Right lobe of liver (tissue), 6 donors: ENCODE measurements around the gene CAMK2N1. TPM values are rescaled to one million over a fixed set of nuclear protein-coding genes. Genes with fewer than 3 reads are reported as not detected.

Experiments
- ATAC-seq, 4 donors: fragments of 200-7000 bp; cut with Tn5 transposase; one replicate each; pipeline ENCODE4 v1.9.1; 2020; ENCODE audit warnings: mild to moderate bottlenecking in 4 of 4, moderate library complexity in 4 of 4
- DNase-seq, 3 donors: peaks; one replicate each; pipeline ENCODE4 v3.0.0-alpha.2; 2020
- H3K27ac ChIP-seq, 3 donors: fragments of 200-600 bp; one replicate each; pipeline ENCODE4 v1.8.0; 2022
- H3K27me3 ChIP-seq, 2 donors: fragments of 200-600 bp; one replicate each; pipeline ENCODE4 v1.8.0; 2022
- H3K36me3 ChIP-seq, 4 donors: fragments of 200-600 bp; sonication (generic) in 1 of 4; one replicate each; pipeline versions ENCODE4 v1.5.1 to v1.8.0; 2017 to 2022; ENCODE audit warnings: control low read depth in 1 of 4
- H3K4me1 ChIP-seq, 4 donors: fragments of 200-600 bp; sonication (generic) in 1 of 4; one replicate each; pipeline versions ENCODE4 v1.5.1 to v1.8.0; 2017 to 2022; ENCODE audit warnings: control low read depth in 1 of 4
- H3K4me3 ChIP-seq, 3 donors: fragments of 200-600 bp; one replicate each; pipeline ENCODE4 v1.8.0; 2022
- H3K9me3 ChIP-seq, 4 donors: fragments of 200-600 bp; sonication (generic) in 1 of 4; one replicate each; pipeline versions ENCODE4 v1.5.1 to v1.8.0; 2017 to 2022; ENCODE audit warnings: control low read depth in 1 of 4
- POLR2A ChIP-seq: fragments of 450-650 bp; IDR thresholded peaks from one replicate; pipeline ENCODE4 v1.6.1; 2017; ENCODE audit warnings: antibody characterized with exemption, mild to moderate bottlenecking
- WGBS: methylation state at CpG from one replicate; pipeline ENCODE4 v1.1.6; 2018; ENCODE audit warnings: low coverage, low lambda C conversion rate; ENCODE audit not compliant: insufficient coverage; ENCODE audit errors: missing lambda C conversion rate; 5-methylcytosine and 5-hydroxymethylcytosine counted together
- intact Hi-C, 2 donors: fragments of 100-400 bp; cut with DNase I; formaldehyde crosslinking; loops; one replicate each; pipeline versions ENCODE4 v1.11.2 to v1.14.1; 2022
- total RNA-seq, 6 experiments: library from RNA; depleted of rRNA in 2 of 6; stranded (reverse); fragments of >200 nt in 2 of 6; fragmentation: NEBNext Ultra II Directional in 3 of 6; extraction: Animal tissue kit (Norgen Biotek cat#: 25700) in 3 of 6; gene quantifications; one replicate each; pipeline versions ENCODE4 v1.1.0 to v1.2.4, GENCODE V29; 2016 to 2023
- TF ChIP-seq, protein P1 (sequence below), 4 donors: fragments of 200-600 bp in 3 of 4; fragments of 450-650 bp in 1 of 4; IDR thresholded peaks; one replicate each; pipeline versions ENCODE4 v1.5.1 to v1.8.0; 2016 to 2022; ENCODE audit warnings: antibody characterized with exemption in 4 of 4, mild to moderate bottlenecking in 2 of 4
- donor health status: DM: no; HTN: yes; CAD: no.
- donor health status: DM: no; HTN: no; CAD: no.
- donor health status: DM: no; HTN: no; CAD: no.
- donor health status: DM: no; HTN: yes; CAD: no.
- donor health status: DM: no; HTN: yes; CAD: no.

CAMK2N1 gene
- total RNA-seq, 6 experiments from 2014 or later, result 10.4 to 30.2 (median 20.1) TPM

GRCh38 chr1:20494609-20495311 lies 8.8 kb upstream of the CAMK2N1 start:
- H3K27ac ChIP-seq, result no peak overlapping the region
- WGBS, result 50% methylated on average over 1 of the region's 5 CpGs
- peaks cover 0 to 9% (median 2%) of the 10 kb centered on the region in 4 donors for H3K36me3 ChIP-seq
- ATAC-seq (no peak), DNase-seq (no peak)
- no peak overlapping the region for H3K4me3 ChIP-seq
- H3K9me3 ChIP-seq, result no peaks in the 10 kb centered on the region
- intact Hi-C loops, result loop anchor here in 1 of 2 donors (10.0 kb wide), 2 partner anchors 120 to 280 kb away; no protein-coding TSS in a partner anchor
- TF ChIP-seq, protein P1, sequence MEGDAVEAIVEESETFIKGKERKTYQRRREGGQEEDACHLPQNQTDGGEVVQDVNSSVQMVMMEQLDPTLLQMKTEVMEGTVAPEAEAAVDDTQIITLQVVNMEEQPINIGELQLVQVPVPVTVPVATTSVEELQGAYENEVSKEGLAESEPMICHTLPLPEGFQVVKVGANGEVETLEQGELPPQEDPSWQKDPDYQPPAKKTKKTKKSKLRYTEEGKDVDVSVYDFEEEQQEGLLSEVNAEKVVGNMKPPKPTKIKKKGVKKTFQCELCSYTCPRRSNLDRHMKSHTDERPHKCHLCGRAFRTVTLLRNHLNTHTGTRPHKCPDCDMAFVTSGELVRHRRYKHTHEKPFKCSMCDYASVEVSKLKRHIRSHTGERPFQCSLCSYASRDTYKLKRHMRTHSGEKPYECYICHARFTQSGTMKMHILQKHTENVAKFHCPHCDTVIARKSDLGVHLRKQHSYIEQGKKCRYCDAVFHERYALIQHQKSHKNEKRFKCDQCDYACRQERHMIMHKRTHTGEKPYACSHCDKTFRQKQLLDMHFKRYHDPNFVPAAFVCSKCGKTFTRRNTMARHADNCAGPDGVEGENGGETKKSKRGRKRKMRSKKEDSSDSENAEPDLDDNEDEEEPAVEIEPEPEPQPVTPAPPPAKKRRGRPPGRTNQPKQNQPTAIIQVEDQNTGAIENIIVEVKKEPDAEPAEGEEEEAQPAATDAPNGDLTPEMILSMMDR (IDR thresholded peaks at IDR 0.05), result no peak
- TF ChIP-seq POLR2A, result no peak
- H3K4me1 ChIP-seq, result no peaks in the 10 kb centered on the region
- H3K27me3 ChIP-seq, result no peaks in the 10 kb centered on the region

DNA sequence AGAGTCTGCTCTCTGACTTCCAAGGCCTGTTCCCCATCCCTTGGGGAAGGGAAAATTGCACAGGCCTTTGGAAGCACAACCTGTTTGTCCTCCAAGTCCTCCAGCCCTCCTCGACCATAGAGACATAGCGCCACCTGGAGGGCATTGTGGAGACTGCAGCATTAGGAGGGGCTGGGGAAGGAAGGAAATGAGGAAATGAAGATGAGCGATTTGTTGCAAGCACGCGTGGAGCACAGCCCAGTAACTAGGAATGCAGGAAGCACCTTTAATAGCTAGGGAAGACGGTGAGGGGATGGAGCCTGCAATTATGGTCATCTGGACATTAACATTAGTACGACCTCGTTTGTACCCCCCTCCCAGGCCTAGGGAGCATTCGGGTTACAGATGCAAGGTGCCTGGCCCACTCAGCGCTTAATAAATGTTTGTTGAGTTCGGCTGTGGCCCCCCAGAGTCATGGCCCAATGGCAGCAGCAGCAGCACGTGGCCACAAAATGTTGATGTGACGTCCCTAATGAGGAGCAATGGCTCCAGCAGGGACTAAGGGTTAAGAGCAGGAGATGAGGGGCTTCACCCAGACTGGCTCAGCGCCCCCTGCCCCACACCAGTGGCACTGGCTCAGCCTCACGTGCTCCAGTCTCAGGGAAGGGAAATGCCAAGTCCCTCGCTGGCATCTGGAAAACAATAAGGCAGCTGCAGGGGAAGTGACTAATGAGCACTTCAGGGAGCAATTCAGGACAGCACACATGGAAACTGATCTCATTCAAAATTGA lies 8.0 kb upstream of the CAMK2N1 start:
- intact Hi-C loops, result loop anchor here in 1 of 2 donors (10.0 kb wide), 2 partner anchors 119 to 279 kb away; no protein-coding TSS in a partner anchor
- DNase-seq (peak; percentile 79 to 83 (median 80)), ATAC-seq (peak; percentile 86 to 97 (median 93))
- no peak overlapping the region for H3K4me3 ChIP-seq
- H3K9me3 ChIP-seq, result no peaks in the 10 kb centered on the region
- TF ChIP-seq, protein P1 (IDR thresholded peaks at IDR 0.05), result peak; percentile 92 to 98 (median 96)
- no peak for TF ChIP-seq POLR2A
- WGBS, result 0% methylated on average over 13 of the region's 16 CpGs
- peaks cover 0 to 1% (median 0%) of the 10 kb centered on the region in 4 donors for H3K36me3 ChIP-seq
- H3K4me1 ChIP-seq, result no peaks in the 10 kb centered on the region
- no peak overlapping the region for H3K27ac ChIP-seq
- no peaks in the 10 kb centered on the region for H3K27me3 ChIP-seq

DNA sequence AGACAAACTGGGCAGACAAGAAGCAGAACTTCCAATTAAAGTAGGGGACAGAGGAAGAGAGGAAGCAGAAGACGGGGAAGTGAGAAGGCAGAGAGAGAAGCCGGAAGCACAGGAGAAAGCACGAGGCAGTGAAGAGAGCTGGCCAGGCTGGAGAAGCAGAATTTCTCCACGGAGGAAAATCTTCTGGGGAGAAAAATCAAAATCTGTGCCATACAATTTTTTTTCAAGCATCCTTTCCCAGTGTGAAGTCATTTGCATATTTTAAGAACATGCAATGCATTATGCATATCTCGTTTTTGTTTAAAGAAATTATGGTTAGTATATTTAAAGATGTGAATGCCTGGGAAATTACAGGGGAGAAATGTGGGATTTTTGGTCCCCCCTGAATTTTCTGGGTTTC lies 7.3 kb upstream of the CAMK2N1 start:
- ATAC-seq (no peak), DNase-seq (no peak)
- 31% methylated on average over 5 of the region's 5 CpGs for WGBS
- no peaks in the 10 kb centered on the region for H3K9me3 ChIP-seq
- H3K27ac ChIP-seq, result no peak overlapping the region
- H3K4me1 ChIP-seq, result no peaks in the 10 kb centered on the region
- intact Hi-C loops, result loop anchor here in 1 of 2 donors (10.0 kb wide), 2 partner anchors 119 to 279 kb away; no protein-coding TSS in a partner anchor
- H3K27me3 ChIP-seq, result no peaks in the 10 kb centered on the region
- TF ChIP-seq, protein P1 (IDR thresholded peaks at IDR 0.05), result no peak
- TF ChIP-seq POLR2A, result no peak
- no peaks in the 10 kb centered on the region for H3K36me3 ChIP-seq
- H3K4me3 ChIP-seq, result no peak overlapping the region

GRCh38 chr1:20492751-20493150 lies 6.7 kb upstream of the CAMK2N1 start:
- Histone ChIP-seq H3K27me3 (no peaks in the 10 kb centered on the region), H3K9me3 (no peaks in the 10 kb centered on the region), H3K4me3 (no peak overlapping the region), H3K27ac (no peak overlapping the region), H3K36me3 (no peaks in the 10 kb centered on the region), H3K4me1 (no peaks in the 10 kb centered on the region)
- WGBS, result 65% methylated on average over 4 of the region's 7 CpGs
- intact Hi-C loops, result loop anchor here in 1 of 2 donors (10.0 kb wide), 2 partner anchors 118 to 278 kb away; no protein-coding TSS in a partner anchor
- TF ChIP-seq, protein P1 (IDR thresholded peaks at IDR 0.05), result no peak
- no peak for TF ChIP-seq POLR2A
- no peak for ATAC-seq
- no peak for DNase-seq
